Astrocyte (in vitro differentiated cells and primary cell): ENCODE data around the gene MIGA1.

Source experiments
- CTCF ChIP-seq: IDR thresholded peaks from 2 replicates; pipeline ENCODE4 v1.5.1; 2011; ENCODE audit warnings: low read depth, mild to moderate bottlenecking, inconsistent platforms, low read length, moderate library complexity; ENCODE audit not compliant: insufficient read depth
- EZH2 ChIP-seq: IDR thresholded peaks from 2 replicates; pipeline ENCODE4 v1.6.1; 2012; ENCODE audit warnings: mild to moderate bottlenecking, low read length, inconsistent platforms; ENCODE audit not compliant: insufficient read depth

DNA sequence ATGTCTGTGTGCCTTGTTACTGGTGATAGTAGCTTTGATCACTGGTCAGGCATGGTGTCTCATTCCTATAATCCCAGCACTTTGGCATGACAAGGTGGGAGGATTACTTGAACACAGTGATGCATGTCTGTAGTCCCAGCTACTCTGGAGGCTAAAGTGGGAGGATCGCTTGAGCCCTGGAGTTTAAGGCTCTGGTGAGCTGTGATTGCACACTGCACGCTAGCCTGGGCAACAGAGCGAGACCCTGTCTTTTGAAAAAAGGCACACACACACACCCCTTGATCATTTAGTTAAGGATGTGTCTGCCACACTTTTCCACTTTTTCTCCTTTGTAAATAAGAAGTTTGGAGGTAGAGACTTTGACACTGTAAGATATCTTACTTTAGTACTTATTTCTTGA, 15.1 kb downstream of the MIGA1 start:
- no peak for TF ChIP-seq CTCF
- TF ChIP-seq EZH2, result no peak
